Measurements from ENCODE around the gene CLNK. TPM values are rescaled to one million over a fixed set of nuclear protein-coding genes. Genes with fewer than 3 reads are reported as not detected.

Gene CLNK
- total and polyA plus RNA-seq, 2 donors: 0.15 to 1.2 TPM

- Histone ChIP-seq H3K4me1 (ENCODE audit: insufficient read depth) (no peaks in the 10 kb centered on the region), H3K36me3 (ENCODE audit: insufficient read depth) (no peaks in the 10 kb centered on the region), H3K4me3 (ENCODE audit: low read depth, low read length) (no peak overlapping the region), H3K27ac (ENCODE audit: low read depth) (no peak overlapping the region)
- 72% methylated on average over 5 of the region's 5 CpGs for WGBS
- no peak for DNase-seq (ENCODE audit: extremely low spot score)
Observed at GRCh38 chr4:10606483-10607155, 77.9 kb downstream of the CLNK start.

GRCh38 chr4:10605746-10606482 lies 78.7 kb downstream of the CLNK start:
- WGBS: 92% methylated on average over 5 of the region's 5 CpGs
- no peak overlapping the region for H3K27ac ChIP-seq (ENCODE audit: low read depth)

GRCh38 chr4:10605031-10605430 lies 79.5 kb downstream of the CLNK start:
- DNase-seq (ENCODE audit: extremely low spot score): no peak
- WGBS: 97% methylated on average over 10 of the region's 10 CpGs
- H3K36me3 ChIP-seq (ENCODE audit: insufficient read depth): no peaks in the 10 kb centered on the region

More at GRCh38 chr4:10605746-10606482, 78.7 kb downstream of the CLNK start:
- H3K36me3 ChIP-seq (ENCODE audit: insufficient read depth): no peaks in the 10 kb centered on the region
- no peak for DNase-seq (ENCODE audit: extremely low spot score)
- H3K4me1 ChIP-seq (ENCODE audit: insufficient read depth): no peaks in the 10 kb centered on the region
- H3K4me3 ChIP-seq (ENCODE audit: low read depth, low read length): no peak overlapping the region

GRCh38 chr4:10599574-10599973 lies 85.0 kb downstream of the CLNK start:
- no peak overlapping the region for H3K27ac ChIP-seq (ENCODE audit: low read depth)
- no peaks in the 10 kb centered on the region for H3K36me3 ChIP-seq (ENCODE audit: insufficient read depth)
- DNase-seq (ENCODE audit: extremely low spot score): no peak
- H3K4me3 ChIP-seq (ENCODE audit: low read depth, low read length): no peak overlapping the region
- 80% methylated on average over 4 of the region's 4 CpGs for WGBS
- H3K4me1 ChIP-seq (ENCODE audit: insufficient read depth): no peaks in the 10 kb centered on the region

More at GRCh38 chr4:10605031-10605430, 79.5 kb downstream of the CLNK start:
- Histone ChIP-seq H3K4me1 (ENCODE audit: insufficient read depth) (no peaks in the 10 kb centered on the region), H3K27ac (ENCODE audit: low read depth) (no peak overlapping the region), H3K4me3 (ENCODE audit: low read depth, low read length) (no peak overlapping the region)

- Histone ChIP-seq H3K4me3 (ENCODE audit: low read depth, low read length) (no peak overlapping the region), H3K36me3 (ENCODE audit: insufficient read depth) (no peaks in the 10 kb centered on the region), H3K27ac (ENCODE audit: low read depth) (no peak overlapping the region), H3K4me1 (ENCODE audit: insufficient read depth) (no peaks in the 10 kb centered on the region)
- no peak for DNase-seq (ENCODE audit: extremely low spot score)
- 79% methylated on average over 6 of the region's 6 CpGs for WGBS
Observed at GRCh38 chr4:10598829-10599228, 85.7 kb downstream of the CLNK start.

GRCh38 chr4:10596586-10597290 lies 87.8 kb downstream of the CLNK start:
- WGBS: 93% methylated on average over 2 of the region's 2 CpGs

GRCh38 chr4:10593130-10593529 lies 91.4 kb downstream of the CLNK start:
- no peak for DNase-seq (ENCODE audit: extremely low spot score)
- H3K4me1 ChIP-seq (ENCODE audit: insufficient read depth): no peaks in the 10 kb centered on the region
- WGBS: 92% methylated on average over 10 of the region's 10 CpGs

More at GRCh38 chr4:10596586-10597290, 87.8 kb downstream of the CLNK start:
- no peak overlapping the region for H3K27ac ChIP-seq (ENCODE audit: low read depth)
- no peak for DNase-seq (ENCODE audit: extremely low spot score)
- H3K4me1 ChIP-seq (ENCODE audit: insufficient read depth): no peaks in the 10 kb centered on the region
- H3K36me3 ChIP-seq (ENCODE audit: insufficient read depth): no peaks in the 10 kb centered on the region
- H3K4me3 ChIP-seq (ENCODE audit: low read depth, low read length): no peak overlapping the region

GRCh38 chr4:10590896-10591295 lies 93.7 kb downstream of the CLNK start:
- Histone ChIP-seq H3K4me3 (ENCODE audit: low read depth, low read length) (no peak overlapping the region), H3K4me1 (ENCODE audit: insufficient read depth) (no peaks in the 10 kb centered on the region), H3K36me3 (ENCODE audit: insufficient read depth) (no peaks in the 10 kb centered on the region), H3K27ac (ENCODE audit: low read depth) (no peak overlapping the region)
- WGBS: 87% methylated on average over 6 of the region's 6 CpGs
- DNase-seq (ENCODE audit: extremely low spot score): no peak

More at GRCh38 chr4:10593130-10593529, 91.4 kb downstream of the CLNK start:
- Histone ChIP-seq H3K4me3 (ENCODE audit: low read depth, low read length) (no peak overlapping the region), H3K27ac (ENCODE audit: low read depth) (no peak overlapping the region), H3K36me3 (ENCODE audit: insufficient read depth) (no peaks in the 10 kb centered on the region)

- no peak for DNase-seq (ENCODE audit: extremely low spot score)
- Histone ChIP-seq H3K4me1 (ENCODE audit: insufficient read depth) (no peaks in the 10 kb centered on the region), H3K4me3 (ENCODE audit: low read depth, low read length) (no peak overlapping the region), H3K27ac (ENCODE audit: low read depth) (no peak overlapping the region), H3K36me3 (ENCODE audit: insufficient read depth) (no peaks in the 10 kb centered on the region)
- WGBS: 45% methylated on average over 5 of the region's 5 CpGs
Observed at GRCh38 chr4:10589799-10590198, 94.8 kb downstream of the CLNK start.

- WGBS: 55% methylated on average over 7 of the region's 7 CpGs
- no peak for DNase-seq (ENCODE audit: extremely low spot score)
Observed at GRCh38 chr4:10589321-10589720, 95.2 kb downstream of the CLNK start.

GRCh38 chr4:10587697-10588096 lies 96.9 kb downstream of the CLNK start:
- Histone ChIP-seq H3K27ac (ENCODE audit: low read depth) (no peak overlapping the region), H3K4me3 (ENCODE audit: low read depth, low read length) (no peak overlapping the region), H3K36me3 (ENCODE audit: insufficient read depth) (no peaks in the 10 kb centered on the region), H3K4me1 (ENCODE audit: insufficient read depth) (no peaks in the 10 kb centered on the region)
- no peak for DNase-seq (ENCODE audit: extremely low spot score)
- WGBS: 70% methylated on average over 8 of the region's 8 CpGs

More at GRCh38 chr4:10589321-10589720, 95.2 kb downstream of the CLNK start:
- H3K4me1 ChIP-seq (ENCODE audit: insufficient read depth): no peaks in the 10 kb centered on the region
- H3K27ac ChIP-seq (ENCODE audit: low read depth): no peak overlapping the region
- H3K36me3 ChIP-seq (ENCODE audit: insufficient read depth): no peaks in the 10 kb centered on the region
- no peak overlapping the region for H3K4me3 ChIP-seq (ENCODE audit: low read depth, low read length)

GRCh38 chr4:10587296-10587695 lies 97.3 kb downstream of the CLNK start:
- H3K36me3 ChIP-seq (ENCODE audit: insufficient read depth): no peaks in the 10 kb centered on the region
- WGBS: 93% methylated on average over 12 of the region's 12 CpGs
- no peaks in the 10 kb centered on the region for H3K4me1 ChIP-seq (ENCODE audit: insufficient read depth)
- no peak overlapping the region for H3K27ac ChIP-seq (ENCODE audit: low read depth)
- H3K4me3 ChIP-seq (ENCODE audit: low read depth, low read length): no peak overlapping the region
- no peak for DNase-seq (ENCODE audit: extremely low spot score)

GRCh38 chr4:10584042-10584441 lies 100.5 kb downstream of the CLNK start:
- no peak overlapping the region for H3K27ac ChIP-seq (ENCODE audit: low read depth)

GRCh38 chr4:10582951-10583350 lies 101.6 kb downstream of the CLNK start:
- WGBS: 89% methylated on average over 8 of the region's 8 CpGs
- no peaks in the 10 kb centered on the region for H3K36me3 ChIP-seq (ENCODE audit: insufficient read depth)
- H3K27ac ChIP-seq (ENCODE audit: low read depth): no peak overlapping the region
- H3K4me1 ChIP-seq (ENCODE audit: insufficient read depth): no peaks in the 10 kb centered on the region
- no peak overlapping the region for H3K4me3 ChIP-seq (ENCODE audit: low read depth, low read length)
- no peak for DNase-seq (ENCODE audit: extremely low spot score)

More at GRCh38 chr4:10584042-10584441, 100.5 kb downstream of the CLNK start:
- no peaks in the 10 kb centered on the region for H3K4me1 ChIP-seq (ENCODE audit: insufficient read depth)
- DNase-seq (ENCODE audit: extremely low spot score): no peak
- no peaks in the 10 kb centered on the region for H3K36me3 ChIP-seq (ENCODE audit: insufficient read depth)
- WGBS: 4% methylated on average over 2 of the region's 2 CpGs
- no peak overlapping the region for H3K4me3 ChIP-seq (ENCODE audit: low read depth, low read length)

Data from urinary bladder (tissue), 4 donors.